Loucy (cell line): ENCODE results near the gene ALG1.

Experiments used
- H2AFZ ChIP-seq: fragments of 200-600 bp; sonication (generic); 2 replicates; pipeline ENCODE4 v1.6.0; 2016; ENCODE audit warnings: antibody characterized with exemption, mild to moderate bottlenecking, low read length, moderate library complexity
- H3F3A ChIP-seq: fragments of 200-600 bp; 2 replicates; pipeline ENCODE4 v1.6.0; 2016; ENCODE audit warnings: antibody characterized with exemption, low read depth, mild to moderate bottlenecking
- H3K27me3 ChIP-seq: fragments of 200-600 bp; sonication (generic); 2 replicates; pipeline ENCODE4 v1.6.1; 2014; ENCODE audit warnings: low read length, mild to moderate bottlenecking; ENCODE audit not compliant: insufficient read depth, poor library complexity, severe bottlenecking
- H3K36me3 ChIP-seq: fragments of 200-600 bp; sonication (generic); 2 replicates; pipeline ENCODE4 v1.6.1; 2016; ENCODE audit warnings: low read length; ENCODE audit not compliant: insufficient read depth
- H3K4me1 ChIP-seq: fragments of 200-600 bp; sonication (generic); 2 replicates; pipeline ENCODE4 v1.5.1; 2014; ENCODE audit warnings: low read length, mild to moderate bottlenecking; ENCODE audit not compliant: insufficient read depth, poor library complexity, severe bottlenecking
- H3K4me2 ChIP-seq: fragments of 200-600 bp; sonication (generic); 2 replicates; pipeline ENCODE4 v1.6.0; 2014; ENCODE audit warnings: antibody characterized with exemption, low read length, low read depth, mild to moderate bottlenecking; ENCODE audit not compliant: poor library complexity, severe bottlenecking
- H3K4me3 ChIP-seq: fragments of 200-600 bp; sonication (generic); 2 replicates; pipeline ENCODE4 v1.5.1; 2014; ENCODE audit warnings: low read length, mild to moderate bottlenecking, mixed read lengths; ENCODE audit not compliant: poor library complexity, severe bottlenecking
- H3K79me2 ChIP-seq: fragments of 200-600 bp; sonication (generic); 2 replicates; pipeline ENCODE4 v1.6.1; 2014; ENCODE audit warnings: low read length; ENCODE audit not compliant: insufficient read depth
- H3K9ac ChIP-seq: fragments of 200-600 bp; sonication (generic); 2 replicates; pipeline ENCODE4 v1.6.0; 2014; ENCODE audit warnings: mild to moderate bottlenecking, low read depth, low read length, moderate library complexity; ENCODE audit not compliant: poor library complexity, severe bottlenecking
- H3K9me2 ChIP-seq: fragments of 200-600 bp; sonication (generic); replicated peaks from 2 replicates; pipeline ENCODE4 v1.6.1; 2016; ENCODE audit warnings: low read depth, low read length, mixed read lengths
- H3K9me3 ChIP-seq: fragments of 200-600 bp; sonication (generic); 2 replicates; pipeline ENCODE4 v1.6.1; 2014; ENCODE audit warnings: mild to moderate bottlenecking, antibody characterized with exemption, low read length, low read depth; ENCODE audit not compliant: insufficient read depth
- H4K20me1 ChIP-seq: fragments of 200-600 bp; sonication (generic); 2 replicates; pipeline ENCODE4 v1.6.0; 2014; ENCODE audit warnings: antibody characterized with exemption, low read length, mild to moderate bottlenecking; ENCODE audit not compliant: insufficient read depth, poor library complexity, severe bottlenecking
- EZH2phosphoT487 ChIP-seq: fragments of 200-600 bp; IDR thresholded peaks from 2 replicates; pipeline ENCODE4 v1.6.1; 2018; ENCODE audit warnings: antibody characterized with exemption, mild to moderate bottlenecking, moderate library complexity, borderline replicate concordance
- TF ChIP-seq, protein P1 (sequence below): fragments of 200-600 bp; sonication (generic); conservative IDR thresholded peaks from 2 replicates; pipeline ENCODE4 v1.5.1; 2014; ENCODE audit warnings: mild to moderate bottlenecking, antibody characterized with exemption, low read length

ALG1 gene

DNA sequence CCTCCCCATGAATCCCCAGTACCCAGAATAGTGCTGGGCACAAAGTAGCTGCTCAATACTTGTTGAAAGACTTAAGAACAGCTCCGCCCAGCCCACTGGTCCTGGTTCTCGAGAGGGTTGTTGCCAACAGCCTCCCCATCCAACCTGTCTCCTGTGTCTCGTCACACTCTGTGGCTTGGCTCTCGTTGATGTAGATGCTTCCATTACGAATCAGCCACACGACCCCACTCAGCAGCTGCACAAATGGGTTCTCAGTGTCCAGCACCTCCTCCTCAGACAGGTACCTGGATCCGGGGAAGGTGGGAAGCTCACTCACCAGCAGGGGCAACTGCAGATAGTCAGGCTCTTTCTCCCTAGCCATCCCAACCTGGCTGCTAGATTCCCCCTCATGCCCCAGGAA, 40.0 kb upstream of the ALG1 start:
- no peak for TF ChIP-seq EZH2phosphoT487
- TF ChIP-seq, protein P1, sequence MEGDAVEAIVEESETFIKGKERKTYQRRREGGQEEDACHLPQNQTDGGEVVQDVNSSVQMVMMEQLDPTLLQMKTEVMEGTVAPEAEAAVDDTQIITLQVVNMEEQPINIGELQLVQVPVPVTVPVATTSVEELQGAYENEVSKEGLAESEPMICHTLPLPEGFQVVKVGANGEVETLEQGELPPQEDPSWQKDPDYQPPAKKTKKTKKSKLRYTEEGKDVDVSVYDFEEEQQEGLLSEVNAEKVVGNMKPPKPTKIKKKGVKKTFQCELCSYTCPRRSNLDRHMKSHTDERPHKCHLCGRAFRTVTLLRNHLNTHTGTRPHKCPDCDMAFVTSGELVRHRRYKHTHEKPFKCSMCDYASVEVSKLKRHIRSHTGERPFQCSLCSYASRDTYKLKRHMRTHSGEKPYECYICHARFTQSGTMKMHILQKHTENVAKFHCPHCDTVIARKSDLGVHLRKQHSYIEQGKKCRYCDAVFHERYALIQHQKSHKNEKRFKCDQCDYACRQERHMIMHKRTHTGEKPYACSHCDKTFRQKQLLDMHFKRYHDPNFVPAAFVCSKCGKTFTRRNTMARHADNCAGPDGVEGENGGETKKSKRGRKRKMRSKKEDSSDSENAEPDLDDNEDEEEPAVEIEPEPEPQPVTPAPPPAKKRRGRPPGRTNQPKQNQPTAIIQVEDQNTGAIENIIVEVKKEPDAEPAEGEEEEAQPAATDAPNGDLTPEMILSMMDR, result no peak
- H2AFZ ChIP-seq, result no peak overlapping the region
- H4K20me1 ChIP-seq, result no peaks in the 10 kb centered on the region
- no peaks in the 10 kb centered on the region for H3K9me2 ChIP-seq
- H3K79me2 ChIP-seq, result no peaks in the 10 kb centered on the region
- H3K9ac ChIP-seq, result no peak overlapping the region
- no peaks in the 10 kb centered on the region for H3K27me3 ChIP-seq
- H3K9me3 ChIP-seq, result no peaks in the 10 kb centered on the region
- H3K4me2 ChIP-seq, result no peak overlapping the region
- H3K4me1 ChIP-seq, result no peaks in the 10 kb centered on the region
- no peaks in the 10 kb centered on the region for H3K36me3 ChIP-seq
- H3K4me3 ChIP-seq, result no peak overlapping the region
- H3F3A ChIP-seq, result no peaks in the 10 kb centered on the region

DNA sequence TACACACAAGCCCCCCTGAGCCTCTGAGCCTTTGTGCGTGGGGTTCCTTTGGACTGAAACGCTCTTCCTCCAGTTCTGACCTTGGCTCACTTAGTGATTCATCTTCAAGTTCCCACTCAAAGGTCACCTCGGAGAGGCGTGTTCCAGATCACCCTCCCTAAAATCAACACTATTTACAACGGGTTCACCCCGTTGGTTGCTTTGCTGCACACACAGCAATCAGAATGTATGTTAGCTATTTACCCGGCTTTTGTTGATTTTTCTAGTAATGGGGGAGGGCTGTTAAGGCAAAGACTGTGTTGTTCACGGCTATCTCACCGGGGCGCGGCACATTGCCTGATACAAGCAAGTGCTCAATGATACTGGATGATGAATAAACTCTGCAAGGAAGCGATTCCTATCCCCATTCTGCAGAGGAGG, 38.9 kb upstream of the ALG1 start:
- Histone ChIP-seq H3K4me1 (no peaks in the 10 kb centered on the region), H3K9me2 (no peaks in the 10 kb centered on the region), H3K36me3 (no peaks in the 10 kb centered on the region), H3K9ac (no peak overlapping the region), H3K79me2 (no peaks in the 10 kb centered on the region), H3K27me3 (no peaks in the 10 kb centered on the region), H3F3A (no peaks in the 10 kb centered on the region), H4K20me1 (no peaks in the 10 kb centered on the region), H3K9me3 (no peaks in the 10 kb centered on the region), H3K4me3 (peak overlapping the region; percentile 78), H3K4me2 (peak overlapping the region; percentile 87), H2AFZ (peak overlapping the region; percentile 96; the same call in 1 of the 2 replicates)
- TF ChIP-seq, protein P1, result no peak
- no peak for TF ChIP-seq EZH2phosphoT487

- Histone ChIP-seq H4K20me1 (no peaks in the 10 kb centered on the region), H3K4me2 (peak within 1 kb of the TSS; percentile 87), H2AFZ (peak within 1 kb of the TSS; percentile 96)
Measured at GRCh38 chr16:5033256-5034166, 38.1 kb upstream of the ALG1 start, which contains the start of gene NAGPA. Gene NAGPA (minus strand): TSS chr16:5033935. CDS start chr16:5033914, 21 bp downstream.

More at GRCh38 chr16:5033256-5034166, 38.1 kb upstream of the ALG1 start, which contains the start of gene NAGPA:
- Histone ChIP-seq H3K79me2 (no peaks in the 10 kb centered on the region), H3K9me2 (no peaks in the 10 kb centered on the region), H3K9ac (peak within 1 kb of the TSS; percentile 46), H3K36me3 (no peaks in the 10 kb centered on the region), H3K9me3 (no peaks in the 10 kb centered on the region), H3K4me3 (peak within 1 kb of the TSS; percentile 78), H3K27me3 (no peaks in the 10 kb centered on the region), H3K4me1 (no peaks in the 10 kb centered on the region), H3F3A (no peaks in the 10 kb centered on the region)
- TF ChIP-seq EZH2phosphoT487, result no peak
- TF ChIP-seq, protein P1, result no peak
